Measurements from ENCODE around the gene CYP4V2.

- TF ChIP-seq CTCF (IDR thresholded peaks at IDR 0.05): no peak
- no peak for TF ChIP-seq POLR2A (IDR thresholded peaks at IDR 0.05)
These were observed 49.1 kb downstream of the CYP4V2 start for GRCh38 chr4:186240452-186240847.
